ENCODE results near the gene POLR3E.

POLR3E gene

GRCh38 chr16:22314661-22315626 lies 17.7 kb downstream of the POLR3E start:
- H3K27ac ChIP-seq, result peak overlapping the region; percentile 61
- peak; percentile 20 for DNase-seq (ENCODE audit: low read depth, low spot score)

GRCh38 chr16:22315979-22316378 lies 18.8 kb downstream of the POLR3E start:
- no peak for DNase-seq (ENCODE audit: low read depth, low spot score)
- H3K27ac ChIP-seq, result no peak overlapping the region

- DNase-seq (ENCODE audit: low read depth, low spot score), result no peak
- no peak overlapping the region for H3K27ac ChIP-seq
Measured at GRCh38 chr16:22316411-22316811, 19.2 kb downstream of the POLR3E start.

- no peak overlapping the region for H3K27ac ChIP-seq
- no peak for DNase-seq (ENCODE audit: low read depth, low spot score)
Measured at GRCh38 chr16:22317001-22317530, 19.9 kb downstream of the POLR3E start.

GRCh38 chr16:22317625-22318024 lies 20.4 kb downstream of the POLR3E start:
- H3K27ac ChIP-seq, result no peak overlapping the region
- DNase-seq (ENCODE audit: low read depth, low spot score), result no peak

GRCh38 chr16:22318690-22319358 lies 21.6 kb downstream of the POLR3E start:
- no peak for DNase-seq (ENCODE audit: low read depth, low spot score)
- no peak overlapping the region for H3K27ac ChIP-seq

- no peak for DNase-seq (ENCODE audit: low read depth, low spot score)
- H3K27ac ChIP-seq, result no peak overlapping the region
Measured at GRCh38 chr16:22320572-22321339, 23.5 kb downstream of the POLR3E start.

- H3K27ac ChIP-seq, result no peak overlapping the region
- DNase-seq (ENCODE audit: low read depth, low spot score), result peak; percentile 31
Measured at GRCh38 chr16:22321340-22322001, 24.3 kb downstream of the POLR3E start.

- no peak for DNase-seq (ENCODE audit: low read depth, low spot score)
- no peak overlapping the region for H3K27ac ChIP-seq
Measured at GRCh38 chr16:22322021-22322471, 24.8 kb downstream of the POLR3E start.

- H3K27ac ChIP-seq, result no peak overlapping the region
- no peak for DNase-seq (ENCODE audit: low read depth, low spot score)
Measured at GRCh38 chr16:22322741-22323140, 25.5 kb downstream of the POLR3E start.

- no peak for DNase-seq (ENCODE audit: low read depth, low spot score)
- no peak overlapping the region for H3K27ac ChIP-seq
Measured at GRCh38 chr16:22323173-22323958, 26.2 kb downstream of the POLR3E start.

- no peak for DNase-seq (ENCODE audit: low read depth, low spot score)
- H3K27ac ChIP-seq, result no peak overlapping the region
Measured at GRCh38 chr16:22323959-22324786, 27.0 kb downstream of the POLR3E start.

- H3K27ac ChIP-seq, result no peak overlapping the region
- DNase-seq (ENCODE audit: low read depth, low spot score), result no peak
Measured at GRCh38 chr16:22324787-22325597, 27.8 kb downstream of the POLR3E start.

- no peak overlapping the region for H3K27ac ChIP-seq
- DNase-seq (ENCODE audit: low read depth, low spot score), result no peak
Measured at GRCh38 chr16:22325598-22326368, 28.6 kb downstream of the POLR3E start.

GRCh38 chr16:22326369-22326652 lies 29.1 kb downstream of the POLR3E start:
- DNase-seq (ENCODE audit: low read depth, low spot score), result no peak
- H3K27ac ChIP-seq, result no peak overlapping the region

GRCh38 chr16:22326771-22327445 lies 29.7 kb downstream of the POLR3E start:
- H3K27ac ChIP-seq, result no peak overlapping the region
- no peak for DNase-seq (ENCODE audit: low read depth, low spot score)

All from epithelial cell of prostate (primary cell).